KG1 (cell line): ENCODE results near the gene MYADML2.
"Not testable (repeated sequence)": the region's sequence is repeated elsewhere in the genome, so short reads cannot be mapped to it uniquely, and the experiment has no call there.

Source experiments
- DNase-seq: peaks from one replicate; lab custom pipeline; 2025; lab: John Stamatoyannopoulos, UW

MYADML2 gene

DNA sequence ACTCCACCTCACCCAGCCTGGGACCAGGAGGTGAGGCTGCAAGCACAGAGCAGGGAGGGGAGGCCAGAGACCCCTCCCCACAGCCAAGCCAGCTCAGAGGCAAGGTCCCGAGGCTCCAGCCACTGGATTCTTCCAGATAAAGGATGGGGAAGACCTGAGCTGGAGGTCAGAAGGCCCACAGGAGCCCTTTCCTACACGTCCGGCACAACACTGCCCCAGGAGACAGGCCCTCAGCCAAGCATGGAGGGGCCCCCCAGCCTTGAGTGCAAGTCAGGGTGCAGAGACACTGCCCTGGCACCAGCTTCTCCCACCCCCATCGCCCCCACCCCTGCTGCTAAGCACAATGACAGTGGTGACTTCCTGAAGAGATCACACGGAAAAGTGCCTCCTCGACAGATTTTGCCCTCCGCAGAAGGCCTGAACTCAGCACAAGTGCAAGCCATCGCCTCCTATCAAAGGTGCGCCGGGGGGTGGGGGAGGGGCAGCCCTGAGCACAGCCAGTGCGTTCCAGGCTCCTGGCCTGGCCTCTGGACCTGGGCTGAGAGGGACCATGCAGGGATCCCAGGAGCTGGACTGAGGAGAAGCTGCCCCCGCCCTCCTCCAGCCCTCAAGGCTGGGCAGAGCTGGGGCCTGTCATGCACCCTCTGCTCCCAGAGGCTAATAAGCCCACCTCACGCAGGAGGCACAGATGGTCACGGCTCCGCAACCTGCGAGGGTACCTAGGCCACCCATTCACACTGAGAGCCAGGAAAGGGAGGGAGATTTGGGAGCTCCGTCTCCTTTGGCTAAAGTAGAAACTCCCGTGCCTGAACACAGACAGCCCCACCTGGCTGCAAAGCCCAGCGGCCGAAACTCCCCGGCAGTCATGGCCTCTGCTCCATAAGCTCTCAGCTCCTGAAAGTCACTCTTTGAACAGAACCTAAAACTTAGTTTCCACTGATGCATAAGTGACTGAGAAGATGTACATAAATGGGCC lies 22.2 kb downstream of the MYADML2 start:
- no peak for DNase-seq

DNA sequence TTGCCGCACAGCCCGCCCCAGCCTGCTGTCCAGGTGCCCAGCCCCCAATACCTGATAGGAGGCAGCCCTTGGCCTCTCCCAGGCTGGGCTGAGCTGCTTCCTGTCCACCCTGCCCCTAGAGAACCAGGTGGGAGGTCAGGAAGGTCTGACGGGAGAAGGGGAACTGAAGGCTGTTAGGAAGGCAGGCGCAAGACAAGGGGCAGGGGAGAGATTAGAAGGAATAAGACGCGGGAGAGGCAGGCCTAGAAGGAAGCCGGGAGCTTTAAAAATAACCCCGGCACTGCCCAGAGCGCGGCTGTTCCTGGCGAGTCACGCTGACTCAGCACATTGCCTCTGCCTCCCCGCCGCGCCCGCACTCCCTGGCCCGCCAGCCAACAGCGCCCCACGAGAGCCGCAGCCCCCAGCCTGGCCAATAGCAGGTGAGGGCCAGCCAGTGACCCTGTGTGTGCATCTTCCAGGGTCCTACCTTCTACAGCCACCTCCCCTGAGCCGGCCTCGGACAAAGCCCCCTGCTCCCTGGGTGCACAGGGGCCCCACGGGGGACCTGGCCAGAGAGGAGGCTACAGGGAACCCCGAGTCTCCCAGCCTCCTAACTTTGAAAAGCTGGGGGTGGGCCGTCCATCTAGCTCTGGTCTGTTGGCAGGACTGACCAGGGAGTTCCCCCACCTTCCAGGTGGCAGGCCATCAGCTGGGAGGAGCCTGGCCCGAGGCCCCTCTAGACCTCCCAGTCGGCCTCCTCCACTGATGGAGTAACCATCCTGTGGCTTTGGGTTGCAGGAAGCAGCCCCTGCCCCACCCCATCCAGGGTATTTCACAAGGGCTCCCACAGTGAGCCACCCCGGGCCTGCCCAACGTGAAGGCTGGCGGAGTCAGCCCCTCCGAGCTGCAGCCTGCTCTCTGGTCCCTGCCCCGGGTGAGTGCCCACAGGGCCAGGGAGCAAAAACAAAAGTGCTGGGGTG lies 23.5 kb downstream of the MYADML2 start:
- DNase-seq: peak; percentile 61

DNA sequence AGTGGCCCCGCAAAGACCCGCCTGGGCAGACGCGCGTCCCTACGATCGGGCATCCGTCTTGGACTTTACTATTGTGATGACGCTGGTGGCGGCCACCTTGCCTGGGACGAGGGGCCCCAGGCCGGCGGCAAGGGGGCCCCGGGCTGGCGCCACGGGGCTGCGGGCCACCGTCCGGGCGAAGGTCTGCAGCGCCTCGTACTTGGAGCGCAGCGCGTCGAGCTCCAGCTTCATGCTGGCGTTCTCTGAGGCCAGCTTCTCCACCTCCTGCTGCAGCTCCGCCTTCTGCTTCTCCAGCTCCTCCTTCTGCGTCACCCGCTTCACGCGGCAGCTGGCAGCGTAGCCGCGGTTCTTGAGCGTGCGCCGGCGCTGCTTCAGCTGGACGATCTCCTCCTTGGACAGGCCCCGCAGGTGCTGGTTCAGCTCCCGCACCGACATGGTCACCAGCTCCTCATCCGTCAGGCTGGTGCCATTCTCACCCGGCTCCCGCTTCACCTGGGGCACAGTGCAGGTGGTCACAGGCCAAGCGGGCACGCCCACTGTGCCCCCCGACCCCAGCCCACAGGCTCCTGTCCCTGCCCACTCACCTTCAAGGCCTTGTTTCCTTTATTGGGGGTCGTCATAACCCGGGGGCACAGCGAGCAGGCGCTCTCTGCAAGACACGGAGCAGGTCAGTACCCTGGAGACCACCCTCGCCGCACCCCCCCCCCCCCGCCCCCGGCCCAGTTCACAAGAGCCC lies 24.3 kb downstream of the MYADML2 start:
- no peak for DNase-seq

DNA sequence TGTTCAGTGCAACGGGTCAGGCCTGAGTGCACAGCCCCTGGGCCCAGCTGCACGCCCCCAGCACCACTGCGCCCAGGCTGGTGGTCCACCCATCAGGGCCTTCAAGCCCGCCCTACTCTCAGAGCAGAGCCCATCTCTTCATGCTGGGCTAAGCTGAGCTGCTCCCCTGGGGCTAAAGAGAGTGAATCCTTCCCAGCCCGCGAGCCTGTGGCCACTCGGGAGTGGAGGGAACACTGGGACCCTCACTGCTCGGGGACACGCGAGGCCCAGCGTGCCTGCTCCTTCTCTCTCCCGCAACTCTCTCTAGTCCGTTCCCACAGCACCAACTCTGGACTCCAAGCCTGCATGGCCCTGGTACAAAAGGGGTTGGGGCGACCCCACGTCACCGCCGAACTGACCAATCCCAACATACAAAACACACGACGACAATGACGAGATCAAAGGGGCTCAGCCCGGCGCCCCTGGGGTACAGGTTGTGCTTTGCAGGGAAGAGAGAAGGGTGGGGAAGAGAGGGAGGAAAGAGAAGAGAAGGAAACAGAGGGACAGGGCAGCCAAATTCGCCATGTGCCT lies 25.0 kb downstream of the MYADML2 start:
- DNase-seq: no peak

DNA sequence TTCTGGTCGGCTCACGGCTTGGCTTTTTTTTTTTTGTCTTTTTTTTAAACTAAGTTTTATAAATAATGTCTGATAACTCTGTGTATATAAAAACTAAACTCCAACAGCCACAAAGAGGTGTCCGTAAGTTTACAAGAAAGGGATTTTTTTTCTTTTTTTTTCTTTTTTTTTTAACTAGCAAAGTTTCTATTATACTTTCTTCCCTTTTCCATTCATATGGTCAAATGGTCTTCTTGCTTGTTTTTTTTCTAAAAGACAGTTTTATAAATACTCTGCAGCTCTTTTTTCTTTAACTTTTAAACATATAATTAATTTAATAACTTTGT lies 25.5 kb downstream of the MYADML2 start:
- no peak for DNase-seq

DNA sequence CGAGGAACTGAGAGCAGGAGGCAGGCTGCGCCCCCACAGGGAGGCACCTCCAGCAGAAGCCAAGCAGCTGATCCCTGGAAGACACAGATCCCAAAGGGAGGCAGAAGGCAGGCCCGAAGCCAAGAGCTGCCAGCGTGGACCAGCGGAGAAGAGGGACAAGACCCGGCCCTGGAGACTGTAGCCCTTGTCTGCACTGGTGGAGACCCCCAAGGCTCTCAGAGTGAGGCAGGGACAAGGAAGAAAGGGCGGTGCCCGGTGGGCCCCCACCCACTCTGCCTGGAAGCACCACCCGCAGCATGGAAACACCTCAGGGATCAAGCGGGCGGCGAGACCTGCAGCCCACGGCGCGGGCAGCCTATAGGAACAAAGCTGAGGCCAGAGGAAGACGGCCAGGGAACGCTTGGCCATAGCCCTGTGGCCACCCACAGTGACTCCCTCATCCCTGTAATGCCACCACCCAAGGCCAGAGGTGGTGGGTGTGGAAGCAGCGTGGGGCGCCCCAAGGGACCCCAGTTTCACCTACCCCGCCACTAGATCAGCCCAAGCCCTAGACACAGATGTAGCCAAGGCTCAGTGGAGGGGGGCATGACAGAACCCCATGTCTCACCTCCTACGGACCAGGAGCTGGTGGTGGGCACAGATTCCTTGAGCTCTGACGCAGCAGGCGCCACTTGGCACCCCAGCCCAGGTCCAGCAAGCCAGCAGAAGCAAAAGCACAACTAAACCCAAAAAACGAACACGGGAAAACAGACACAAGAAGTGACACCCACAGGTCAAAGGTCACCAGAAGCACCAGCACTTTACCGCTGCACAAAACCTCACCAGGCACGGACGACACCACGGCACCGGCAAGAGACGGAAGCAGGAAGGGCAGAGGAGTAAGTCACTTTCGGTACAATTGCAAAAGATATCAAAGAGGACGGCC lies 26.2 kb downstream of the MYADML2 start:
- DNase-seq: no peak

DNA sequence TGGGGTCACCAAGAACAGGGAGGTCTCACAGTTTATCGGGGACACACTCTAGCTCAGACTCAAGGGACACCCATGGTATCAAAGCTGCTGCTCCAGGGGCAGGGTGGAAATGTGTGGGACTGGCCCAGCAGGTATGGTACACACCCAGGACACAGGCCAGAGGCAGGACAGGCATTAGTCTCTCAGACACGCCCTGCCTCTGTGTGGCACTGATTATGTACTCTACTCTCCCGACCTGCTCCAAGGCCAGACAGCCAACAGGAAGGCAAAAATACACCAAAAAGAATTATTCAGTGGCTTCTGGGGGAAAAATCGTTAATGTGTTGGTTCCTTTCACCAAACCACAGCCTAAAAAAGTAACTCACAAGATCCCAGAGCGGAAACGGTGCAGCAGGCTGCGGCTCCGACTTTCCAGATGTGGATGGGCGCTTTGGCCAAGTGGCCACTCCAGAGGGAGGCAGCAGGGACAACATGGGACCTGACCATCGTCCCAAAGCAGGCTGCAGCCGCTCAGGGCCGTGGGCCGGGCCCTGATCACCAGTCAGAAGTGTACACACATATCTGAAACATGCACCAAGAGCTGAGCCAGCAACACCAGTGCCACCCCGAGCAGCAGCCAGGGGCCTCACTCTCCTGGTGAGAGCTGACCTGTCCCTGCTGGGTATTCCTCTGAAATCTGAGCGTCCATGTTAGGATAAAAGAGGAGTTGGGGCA lies 28.0 kb downstream of the MYADML2 start:
- no peak for DNase-seq

DNA sequence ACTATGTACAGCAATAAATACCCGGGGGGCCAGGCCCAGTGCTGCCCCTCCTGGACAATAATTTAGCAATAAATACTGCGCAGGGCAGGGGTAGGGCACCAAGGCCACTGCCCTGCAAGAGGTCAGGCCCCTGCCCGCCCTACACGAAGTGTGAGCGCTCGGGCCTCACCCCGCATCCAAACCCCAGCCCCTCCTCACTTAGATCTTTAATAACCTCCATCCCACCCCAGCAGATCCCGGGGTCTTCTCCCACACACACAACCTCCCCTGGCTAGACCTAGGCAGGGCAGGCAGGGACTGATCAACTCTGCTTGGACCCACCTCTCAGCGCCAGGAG lies 28.7 kb downstream of the MYADML2 start:
- DNase-seq: not testable (repeated sequence)

DNA sequence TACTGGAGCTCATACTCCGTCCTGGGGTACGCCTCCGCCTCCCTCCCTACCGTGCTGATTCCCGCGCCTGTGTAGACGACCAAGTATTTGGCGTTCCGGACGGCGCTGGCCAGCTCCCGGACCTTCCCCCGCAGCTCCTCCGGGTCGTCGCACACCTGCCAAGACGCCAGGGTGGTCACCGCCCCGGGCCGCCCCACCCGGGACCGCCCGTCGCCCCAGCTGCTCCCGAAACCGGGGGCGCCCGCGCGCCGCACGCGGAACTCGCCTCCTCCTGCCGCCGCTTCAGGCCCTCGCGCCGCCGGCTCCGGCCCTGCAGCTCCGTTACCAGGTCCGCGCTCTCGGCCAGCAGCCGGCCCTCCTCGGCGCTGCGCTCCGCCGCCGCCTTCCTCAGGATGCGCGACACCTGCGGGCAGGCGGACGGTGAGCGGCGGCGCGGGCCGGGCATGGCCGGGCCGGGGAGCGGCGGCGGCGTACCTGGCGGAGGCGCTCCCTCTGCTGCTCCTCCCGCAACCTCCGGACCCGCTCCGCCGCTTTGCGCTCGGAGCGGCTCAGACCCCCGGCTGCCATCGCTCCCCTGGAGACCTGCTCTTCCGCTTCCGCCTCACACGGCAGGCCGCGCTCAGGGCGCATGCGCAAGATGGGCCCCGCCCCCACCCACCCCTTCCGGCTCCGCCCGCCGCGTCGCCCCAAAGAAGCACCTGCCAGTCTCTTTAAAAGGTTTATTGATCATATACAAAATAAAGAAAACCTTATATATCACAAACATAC lies 29.3 kb downstream of the MYADML2 start, which contains the start of gene SIRT7:
TSS of gene SIRT7 (minus strand) at position 612 of the 768 bp plus-strand sequence. CDS start at position 567, 45 bp downstream.
- DNase-seq: peak; percentile 64

DNA sequence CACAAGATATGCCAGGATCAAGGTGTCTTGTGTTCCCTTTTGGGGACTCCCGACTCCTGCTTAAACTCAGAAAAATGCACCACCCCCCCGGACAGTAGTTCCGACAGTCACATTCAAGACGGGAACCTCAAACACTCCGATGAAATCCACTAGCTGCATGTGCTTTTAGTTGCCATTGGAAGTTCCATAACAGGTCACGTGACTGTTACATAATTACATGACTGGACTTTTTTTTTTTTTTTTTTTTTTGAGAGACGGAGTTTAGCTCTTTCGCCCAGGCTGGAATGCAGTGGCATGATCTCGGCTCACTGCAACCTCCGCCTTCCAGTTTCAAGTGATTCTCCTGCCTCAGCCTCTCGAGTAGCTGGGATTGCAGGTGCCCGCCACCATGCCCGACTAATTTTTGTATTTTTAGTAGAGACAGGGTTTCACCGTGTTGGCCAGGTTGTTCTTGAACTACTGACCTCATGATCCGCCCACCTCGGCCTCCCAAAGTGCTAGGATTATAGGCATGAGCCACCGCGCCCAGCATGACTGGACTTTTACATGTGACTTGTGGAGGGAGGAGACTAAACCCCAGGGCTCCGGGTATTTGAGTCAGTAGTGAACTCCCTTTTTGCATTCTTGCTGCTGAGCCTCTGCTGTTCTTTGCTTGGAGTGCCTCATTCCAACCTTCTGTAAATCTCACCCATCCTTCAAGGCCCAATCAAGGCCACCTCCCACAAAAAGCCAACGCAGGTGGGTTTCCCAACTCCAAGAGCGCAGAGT lies 30.6 kb downstream of the MYADML2 start:
- no peak for DNase-seq

DNA sequence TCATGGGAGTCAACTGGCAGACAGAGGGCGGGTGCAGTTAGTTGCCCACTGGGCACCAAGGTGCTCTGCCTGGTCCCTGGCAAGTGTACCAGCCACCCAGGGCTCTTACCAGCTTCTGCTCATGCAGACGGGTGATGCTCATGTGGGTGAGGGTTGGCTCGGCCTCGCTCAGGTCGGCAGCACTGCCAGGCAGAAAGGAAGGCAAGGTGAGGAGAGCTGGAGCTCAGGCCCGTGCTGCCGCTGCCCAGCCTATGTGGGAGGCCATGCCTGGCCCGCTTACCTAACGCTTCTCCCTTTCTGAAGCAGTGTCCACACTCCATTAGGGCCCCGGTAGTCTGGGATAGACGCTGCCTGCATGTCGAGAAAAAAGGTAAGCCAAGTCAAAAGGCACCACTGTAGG lies 31.7 kb downstream of the MYADML2 start:
- no peak for DNase-seq

DNA sequence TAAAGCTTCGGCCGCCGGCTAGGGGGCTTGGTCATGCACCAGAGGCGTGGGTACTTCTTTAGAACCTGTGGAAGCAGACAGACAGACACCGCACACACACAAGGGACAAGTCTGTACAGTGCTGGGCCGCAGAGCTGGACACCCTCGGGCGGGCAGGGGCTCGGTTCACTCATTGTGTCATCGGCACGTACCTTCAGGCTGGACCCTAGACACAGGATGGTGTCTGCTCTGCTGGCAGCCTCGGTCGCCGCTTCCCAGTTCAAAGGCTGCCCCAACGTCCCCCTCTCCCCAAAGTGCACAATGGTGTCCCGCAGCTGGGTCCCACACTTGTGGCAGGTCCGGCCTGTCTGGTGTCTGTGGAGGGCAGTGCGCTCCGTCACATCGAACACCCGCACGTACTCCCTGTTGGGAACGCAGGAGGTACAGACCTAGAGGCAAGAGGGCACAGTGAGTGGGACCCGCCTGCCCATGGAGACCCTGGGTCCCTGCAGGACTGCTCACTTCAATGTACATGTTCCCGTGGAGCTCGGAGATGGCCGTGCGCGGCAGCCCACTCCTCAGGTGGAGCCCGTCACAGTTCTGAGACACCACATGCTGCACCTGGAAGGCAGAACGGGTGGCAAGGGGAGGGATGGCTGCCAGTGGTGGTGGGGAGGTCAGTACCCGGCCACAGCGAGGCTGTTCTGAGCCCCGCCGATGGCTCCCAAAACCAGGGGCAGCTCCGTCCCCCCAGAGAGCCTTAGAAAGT lies 32.8 kb downstream of the MYADML2 start:
- no peak for DNase-seq

DNA sequence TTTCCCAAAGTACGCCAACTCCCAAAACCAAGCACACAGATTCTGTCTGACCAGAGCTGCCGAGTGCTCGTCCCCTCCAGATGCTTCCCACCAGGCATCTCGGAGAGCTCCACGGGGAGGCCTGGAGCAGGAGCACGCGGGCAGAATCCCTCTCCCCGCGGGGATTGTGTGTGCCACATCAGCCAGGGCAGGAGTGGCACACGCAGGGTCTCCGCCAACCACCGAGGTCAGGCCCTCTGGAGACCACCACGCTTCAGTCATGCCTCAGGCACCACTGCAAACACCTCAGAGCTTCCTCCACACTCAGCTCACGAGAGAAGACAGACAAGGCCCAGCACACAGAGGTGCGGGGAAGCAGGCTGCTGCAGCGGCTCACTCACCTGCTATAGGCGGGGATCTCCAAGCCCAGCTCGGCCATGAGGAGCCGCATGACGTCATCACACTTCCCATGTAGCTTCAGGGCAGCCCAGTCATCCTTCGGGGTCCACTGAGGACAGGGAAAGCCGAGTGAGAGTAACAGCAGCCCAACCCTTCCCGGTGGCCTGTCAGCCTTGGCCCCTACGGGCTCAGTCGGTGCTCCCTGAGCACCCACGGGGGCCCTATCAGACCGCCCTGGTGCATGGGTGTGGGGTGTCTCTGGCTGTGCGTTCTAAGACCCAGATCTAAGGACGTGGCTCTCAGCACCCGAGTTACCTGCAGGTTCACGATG lies 33.5 kb downstream of the MYADML2 start:
- no peak for DNase-seq

DNA sequence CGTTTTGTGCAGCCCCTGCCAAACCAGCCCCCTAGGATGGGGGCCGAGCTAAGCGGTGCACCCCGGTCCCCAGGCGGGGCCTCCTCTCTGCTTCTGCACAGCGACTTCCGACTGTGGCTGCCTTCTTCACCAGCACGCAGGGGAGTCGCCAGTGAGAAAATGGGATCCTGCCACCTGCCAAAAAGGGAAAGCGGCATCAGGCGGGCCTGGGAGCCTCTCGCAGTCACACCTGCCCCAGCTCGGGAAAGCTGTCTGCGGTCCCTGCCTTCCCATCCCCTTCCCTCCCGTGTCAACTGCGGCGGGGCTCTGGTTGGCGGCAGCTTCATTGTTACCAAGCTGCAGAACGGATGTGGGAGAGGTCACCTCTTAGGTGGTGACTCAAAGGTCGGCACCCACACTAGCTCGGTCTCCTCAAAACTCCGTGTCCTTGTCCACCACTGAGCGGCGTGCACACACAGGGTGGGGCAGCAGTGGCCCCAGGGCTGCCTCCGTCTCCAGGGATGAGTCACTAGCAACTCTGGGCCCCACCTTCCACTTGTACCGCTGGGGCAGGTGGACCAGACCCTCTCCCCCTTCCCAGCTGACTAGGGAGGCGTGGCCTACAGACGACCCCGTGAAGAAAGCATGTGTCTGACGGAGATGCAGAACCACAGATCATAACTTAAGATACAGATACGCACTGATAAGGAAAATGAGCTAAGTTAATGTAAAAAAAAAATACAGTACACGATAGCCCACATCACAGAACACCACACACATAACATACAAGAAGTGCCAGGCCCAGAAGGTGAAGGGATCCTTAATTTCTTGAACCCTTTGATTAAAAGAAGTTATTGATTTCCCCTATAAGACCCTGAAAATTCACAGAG lies 34.4 kb downstream of the MYADML2 start:
- DNase-seq: no peak

DNA sequence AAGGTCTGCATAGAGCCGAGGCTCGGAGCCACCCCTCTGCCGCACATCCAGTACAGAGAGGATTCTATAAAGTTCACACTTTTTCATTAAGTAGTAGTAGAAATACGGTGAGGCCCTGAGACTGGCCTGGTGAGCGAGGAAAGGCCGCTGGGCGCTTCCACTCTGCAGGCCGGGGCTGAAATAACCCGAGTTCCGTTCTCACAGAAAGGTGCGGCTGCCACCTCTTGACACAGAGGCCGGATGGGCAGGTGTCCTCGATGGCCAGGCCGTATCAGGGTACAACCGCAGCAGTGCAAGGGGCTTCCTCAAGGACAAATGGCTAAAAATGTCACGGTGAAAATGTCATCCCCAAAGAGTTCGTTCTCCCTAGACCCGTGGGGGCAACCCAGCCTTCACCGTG lies 35.1 kb downstream of the MYADML2 start:
- no peak for DNase-seq
